ENCODE results near the gene PRDM15. TPM values are rescaled to one million over a fixed set of nuclear protein-coding genes. Genes with fewer than 3 reads are reported as not detected.

The PRDM15 gene
- total and polyA plus RNA-seq, 2 donors (not counting 1 experiment from before 2014, with no cell fraction given), result 2.3 to 3.6 TPM

DNA sequence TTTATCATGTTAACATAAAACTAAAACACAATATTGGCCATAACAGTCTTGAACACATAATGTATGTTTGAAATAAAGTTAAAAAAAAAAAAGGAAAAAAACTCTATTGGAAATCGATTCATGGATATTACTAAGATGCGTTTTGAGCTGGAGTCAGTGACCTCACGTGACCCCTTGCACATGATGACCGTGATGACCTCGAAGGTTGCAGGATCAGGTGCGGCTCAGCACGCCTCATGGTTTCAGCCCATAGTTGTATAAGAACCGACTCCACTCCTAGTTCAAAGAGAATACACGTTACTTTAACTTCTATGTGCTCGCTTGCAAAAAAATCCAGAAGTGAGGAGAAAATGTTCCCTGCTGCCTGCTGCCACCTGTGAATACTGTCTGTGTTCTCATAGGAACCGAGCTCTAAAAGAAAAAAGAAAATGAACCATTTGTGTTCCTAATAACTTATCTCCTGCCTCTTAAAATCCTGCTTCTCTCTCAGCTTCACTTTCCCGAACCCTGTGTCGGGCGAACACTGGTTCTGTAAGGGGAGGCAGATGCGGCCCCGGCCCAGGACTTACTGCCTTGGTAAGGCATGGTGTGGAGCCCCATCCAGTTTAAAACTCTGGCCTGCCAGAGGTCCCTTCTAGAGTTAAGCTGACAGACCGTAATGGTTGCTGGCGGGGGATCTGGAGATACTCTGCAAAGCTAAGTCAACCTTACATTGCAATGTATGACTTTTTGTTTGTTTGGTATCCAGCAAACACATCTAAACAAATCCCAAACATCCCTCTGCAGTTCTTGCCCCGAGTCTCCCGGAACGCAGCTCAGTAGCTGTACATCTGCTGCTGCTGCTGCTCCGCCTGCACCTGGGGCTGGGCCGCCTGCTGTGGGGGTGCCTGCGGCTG is 78.5 kb downstream of the PRDM15 start:
- Histone ChIP-seq H3K9ac (ENCODE audit: insufficient read depth, low read length) (no peak overlapping the region), H3K79me2 (ENCODE audit: control insufficient read depth, insufficient read depth, low read length) (no peaks in the 10 kb centered on the region), H3K27me3 (ENCODE audit: control insufficient read depth, insufficient read depth, low read length) (no peaks in the 10 kb centered on the region), H3K4me3 (replicated peaks in 1 of 4; ENCODE audit: control extremely low read depth in 1 of 4, insufficient read depth in 1 of 4, low read depth in 3 of 4, low read length in 4 of 4) (no peak overlapping the region), H4K20me1 (ENCODE audit: control insufficient read depth, extremely low read depth, insufficient read depth, low read length) (no peaks in the 10 kb centered on the region), H3K4me1 (ENCODE audit: control insufficient read depth, extremely low read depth, insufficient read depth, low read length) (peaks cover 4% of the 10 kb centered on the region), H3K27ac (ENCODE audit: insufficient read depth, low read length) (no peak overlapping the region), H3K36me3 (ENCODE audit: control insufficient read depth, insufficient read depth, low read length) (peaks cover 11% of the 10 kb centered on the region), H3K4me2 (ENCODE audit: extremely low read depth, insufficient read depth, low read length) (no peak overlapping the region), H2AFZ (ENCODE audit: low read length) (no peak overlapping the region), H3K9me3 (ENCODE audit: control insufficient read depth, insufficient read depth, low read depth, low read length) (no peaks in the 10 kb centered on the region)
- no peak for DNase-seq (ENCODE audit: low read depth in 2 of 2)
- TF ChIP-seq EZH2 (IDR thresholded peaks at IDR 0.05; ENCODE audit: low read length, missing control alignments), result no peak
- TF ChIP-seq, protein P1, sequence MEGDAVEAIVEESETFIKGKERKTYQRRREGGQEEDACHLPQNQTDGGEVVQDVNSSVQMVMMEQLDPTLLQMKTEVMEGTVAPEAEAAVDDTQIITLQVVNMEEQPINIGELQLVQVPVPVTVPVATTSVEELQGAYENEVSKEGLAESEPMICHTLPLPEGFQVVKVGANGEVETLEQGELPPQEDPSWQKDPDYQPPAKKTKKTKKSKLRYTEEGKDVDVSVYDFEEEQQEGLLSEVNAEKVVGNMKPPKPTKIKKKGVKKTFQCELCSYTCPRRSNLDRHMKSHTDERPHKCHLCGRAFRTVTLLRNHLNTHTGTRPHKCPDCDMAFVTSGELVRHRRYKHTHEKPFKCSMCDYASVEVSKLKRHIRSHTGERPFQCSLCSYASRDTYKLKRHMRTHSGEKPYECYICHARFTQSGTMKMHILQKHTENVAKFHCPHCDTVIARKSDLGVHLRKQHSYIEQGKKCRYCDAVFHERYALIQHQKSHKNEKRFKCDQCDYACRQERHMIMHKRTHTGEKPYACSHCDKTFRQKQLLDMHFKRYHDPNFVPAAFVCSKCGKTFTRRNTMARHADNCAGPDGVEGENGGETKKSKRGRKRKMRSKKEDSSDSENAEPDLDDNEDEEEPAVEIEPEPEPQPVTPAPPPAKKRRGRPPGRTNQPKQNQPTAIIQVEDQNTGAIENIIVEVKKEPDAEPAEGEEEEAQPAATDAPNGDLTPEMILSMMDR (conservative IDR thresholded peaks at IDR 0.05 in 1 of 2, IDR thresholded peaks at IDR 0.05 in 1 of 2; ENCODE audit: low read depth in 1 of 2, low read length in 2 of 2), result no peak

- Histone ChIP-seq H2AFZ (ENCODE audit: low read length) (no peak overlapping the region), H3K9ac (ENCODE audit: insufficient read depth, low read length) (no peak overlapping the region), H3K27ac (ENCODE audit: insufficient read depth, low read length) (no peak overlapping the region), H3K4me3 (replicated peaks in 1 of 4; ENCODE audit: control extremely low read depth in 1 of 4, insufficient read depth in 1 of 4, low read depth in 3 of 4, low read length in 4 of 4) (no peak overlapping the region), H3K36me3 (ENCODE audit: control insufficient read depth, insufficient read depth, low read length) (peaks cover 11% of the 10 kb centered on the region), H4K20me1 (ENCODE audit: control insufficient read depth, extremely low read depth, insufficient read depth, low read length) (no peaks in the 10 kb centered on the region), H3K4me1 (ENCODE audit: control insufficient read depth, extremely low read depth, insufficient read depth, low read length) (peaks cover 4% of the 10 kb centered on the region), H3K4me2 (ENCODE audit: extremely low read depth, insufficient read depth, low read length) (no peak overlapping the region), H3K79me2 (ENCODE audit: control insufficient read depth, insufficient read depth, low read length) (no peaks in the 10 kb centered on the region), H3K9me3 (ENCODE audit: control insufficient read depth, insufficient read depth, low read depth, low read length) (no peaks in the 10 kb centered on the region), H3K27me3 (ENCODE audit: control insufficient read depth, insufficient read depth, low read length) (no peaks in the 10 kb centered on the region)
- TF ChIP-seq EZH2 (IDR thresholded peaks at IDR 0.05; ENCODE audit: low read length, missing control alignments), result no peak
- TF ChIP-seq, protein P1 (conservative IDR thresholded peaks at IDR 0.05 in 1 of 2, IDR thresholded peaks at IDR 0.05 in 1 of 2; ENCODE audit: low read depth in 1 of 2, low read length in 2 of 2), result no peak
- no peak for DNase-seq (ENCODE audit: low read depth in 2 of 2)
These were observed 79.4 kb downstream of the PRDM15 start for GRCh38 chr21:41799763-41800162.

GRCh38 chr21:41798326-41798725 is 80.8 kb downstream of the PRDM15 start:
- H3K9me3 ChIP-seq (ENCODE audit: control insufficient read depth, insufficient read depth, low read depth, low read length), result no peaks in the 10 kb centered on the region
- no peak overlapping the region for H3K27ac ChIP-seq (ENCODE audit: insufficient read depth, low read length)
- no peak overlapping the region for H3K4me2 ChIP-seq (ENCODE audit: extremely low read depth, insufficient read depth, low read length)
- H3K27me3 ChIP-seq (ENCODE audit: control insufficient read depth, insufficient read depth, low read length), result no peaks in the 10 kb centered on the region
- DNase-seq (ENCODE audit: low read depth in 2 of 2), result no peak
- H3K4me1 ChIP-seq (ENCODE audit: control insufficient read depth, extremely low read depth, insufficient read depth, low read length), result peaks cover 4% of the 10 kb centered on the region
- peaks cover 11% of the 10 kb centered on the region for H3K36me3 ChIP-seq (ENCODE audit: control insufficient read depth, insufficient read depth, low read length)
- no peak overlapping the region for H2AFZ ChIP-seq (ENCODE audit: low read length)
- H3K9ac ChIP-seq (ENCODE audit: insufficient read depth, low read length), result no peak overlapping the region
- no peaks in the 10 kb centered on the region for H4K20me1 ChIP-seq (ENCODE audit: control insufficient read depth, extremely low read depth, insufficient read depth, low read length)
- no peak overlapping the region for H3K4me3 ChIP-seq (replicated peaks in 1 of 4; ENCODE audit: control extremely low read depth in 1 of 4, insufficient read depth in 1 of 4, low read depth in 3 of 4, low read length in 4 of 4)
- no peak for TF ChIP-seq EZH2 (IDR thresholded peaks at IDR 0.05; ENCODE audit: low read length, missing control alignments)
- TF ChIP-seq, protein P1 (conservative IDR thresholded peaks at IDR 0.05 in 1 of 2, IDR thresholded peaks at IDR 0.05 in 1 of 2; ENCODE audit: low read depth in 1 of 2, low read length in 2 of 2), result no peak
- H3K79me2 ChIP-seq (ENCODE audit: control insufficient read depth, insufficient read depth, low read length), result no peaks in the 10 kb centered on the region

Measured in fibroblast of lung (primary cell).